HG02973 (cell line): ENCODE results near the gene RAET1L.
"Not testable (repeated sequence)": the region's sequence is repeated elsewhere in the genome, so short reads cannot be mapped to it uniquely, and the experiment has no call there.

Source experiments
- ATAC-seq: cut with Tn5 transposase; IDR thresholded peaks from one replicate; pipeline ENCODE4 v1.9.1; 2021; ENCODE audit warnings: moderate library complexity; ENCODE audit not compliant: unreplicated experiment

The RAET1L gene

DNA sequence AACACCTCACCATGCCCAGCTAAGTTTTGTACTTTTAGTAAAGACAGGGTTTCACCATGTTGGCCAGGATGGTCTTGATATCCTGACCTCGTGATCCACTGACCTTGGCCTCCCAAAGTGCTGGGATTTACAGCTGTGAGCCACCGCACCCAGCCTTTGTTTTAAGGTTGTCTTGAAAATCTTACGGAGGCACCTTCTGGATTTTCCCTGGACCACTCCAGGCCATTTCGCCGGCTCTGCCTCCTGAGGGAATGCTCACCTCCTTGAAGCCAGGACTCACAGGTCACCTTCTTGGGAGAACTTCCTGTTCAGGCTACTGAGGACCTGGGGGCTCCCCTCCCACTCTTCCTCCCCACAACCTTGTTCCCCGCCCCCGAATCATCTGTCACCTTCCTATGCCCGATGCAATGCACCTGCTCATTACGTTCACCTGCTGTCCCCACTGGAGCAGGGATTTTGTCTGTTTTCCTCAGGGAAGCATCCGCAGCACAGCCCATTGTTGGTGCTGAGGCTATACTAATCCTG lies 19.4 kb upstream of the RAET1L start:
- no peak for ATAC-seq

DNA sequence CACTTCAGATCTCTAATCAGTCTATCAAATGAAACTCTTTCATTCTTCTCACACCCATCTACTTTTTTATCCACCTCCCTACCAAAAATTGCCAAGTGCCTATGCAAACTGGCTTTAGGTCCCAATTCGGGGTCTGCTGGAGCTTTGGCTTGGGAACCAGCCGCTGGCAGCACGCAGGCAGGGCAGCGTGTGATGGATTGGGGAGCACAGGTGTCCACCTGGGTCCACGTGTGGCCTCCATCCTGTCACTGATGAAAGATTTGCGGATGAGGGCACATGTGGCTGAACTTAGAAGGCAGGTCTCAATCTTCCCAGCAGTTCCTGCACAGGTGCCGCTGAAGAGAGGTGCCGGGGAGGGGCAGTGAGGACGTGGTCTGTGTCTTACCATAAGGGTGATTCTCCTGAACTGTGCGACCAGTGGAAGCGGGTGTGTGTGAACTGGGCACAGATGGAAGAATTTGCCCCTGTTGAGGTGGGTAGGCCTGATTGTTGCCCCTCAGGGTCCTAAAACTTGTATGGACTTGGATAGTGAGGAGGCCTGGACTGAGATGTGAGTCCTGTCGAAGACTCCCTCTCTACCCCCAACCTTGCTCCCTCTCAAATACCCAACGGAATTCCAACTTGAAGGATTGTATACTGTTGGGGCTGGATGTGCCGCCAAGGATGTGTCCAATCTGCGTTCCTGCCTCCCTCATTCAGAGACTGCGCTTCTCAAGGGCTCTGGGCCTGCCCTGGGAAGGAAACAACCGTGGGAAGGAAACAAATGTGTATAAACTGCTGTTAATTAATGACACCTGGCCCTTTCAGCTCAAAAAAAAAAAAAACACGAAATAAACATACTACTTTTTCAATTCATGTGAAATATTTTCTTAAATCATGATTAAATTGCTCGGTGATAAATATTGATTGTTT lies 18.4 kb upstream of the RAET1L start:
- no peak for ATAC-seq

DNA sequence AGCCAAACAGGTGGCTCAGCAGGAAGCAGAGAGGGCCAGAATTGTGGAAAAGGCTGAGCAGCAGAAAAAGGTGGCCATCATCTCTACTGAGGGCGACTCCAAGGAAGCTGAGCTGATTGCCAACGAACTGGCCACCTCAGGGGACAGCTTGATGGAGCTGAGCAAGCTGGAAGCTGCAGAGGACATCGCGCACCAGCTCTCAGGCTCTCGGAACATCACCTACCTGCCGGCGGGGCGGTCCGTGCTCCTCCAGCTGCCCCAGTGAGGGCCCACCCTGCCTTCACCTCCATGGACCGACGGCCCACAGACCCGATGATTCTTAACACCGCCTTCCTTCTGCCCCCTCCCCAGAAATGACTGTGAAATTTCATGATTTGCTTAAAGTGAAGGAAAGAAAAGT lies 17.8 kb upstream of the RAET1L start:
- no peak for ATAC-seq

DNA sequence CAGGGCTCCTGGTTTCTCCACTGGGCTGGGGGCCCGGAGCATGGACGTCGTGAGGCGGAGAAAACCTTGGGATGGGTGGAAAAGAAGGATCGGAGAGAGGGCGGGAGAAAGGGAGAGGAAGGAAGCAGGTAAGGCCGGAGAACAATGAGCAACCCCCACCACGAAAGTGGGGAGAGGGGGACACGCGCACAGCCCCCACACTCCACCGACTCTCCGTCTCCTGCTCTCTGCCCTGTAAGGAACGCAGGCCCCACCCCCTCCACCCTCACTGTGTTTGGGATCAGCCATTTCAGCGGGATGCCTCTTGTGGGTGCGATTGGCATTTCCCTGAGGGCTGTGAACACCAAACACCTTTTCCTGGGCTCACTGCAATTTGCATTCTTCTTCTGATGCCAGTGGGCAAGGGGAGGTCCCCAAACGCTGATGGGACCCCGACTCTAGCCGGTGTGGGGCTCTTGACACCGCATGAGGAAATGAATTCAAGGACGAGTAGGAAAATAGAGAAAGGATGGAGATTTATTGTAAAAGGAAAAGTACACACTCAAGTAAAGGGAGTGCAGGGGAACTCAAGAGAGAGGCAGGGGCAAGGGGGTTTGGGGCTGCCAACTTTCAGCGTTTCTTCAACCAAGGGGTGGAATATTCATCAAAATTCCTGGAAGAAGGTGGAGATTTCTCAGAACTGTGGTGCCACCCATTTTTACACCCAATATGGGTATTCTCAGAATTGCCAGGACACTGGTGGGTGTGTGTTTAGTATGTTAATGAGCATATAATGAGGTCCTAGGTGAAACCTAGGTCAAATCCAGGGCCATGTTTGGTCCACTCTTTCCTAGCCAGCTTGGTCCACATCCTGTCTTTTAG lies 13.1 kb upstream of the RAET1L start:
- no peak for ATAC-seq

DNA sequence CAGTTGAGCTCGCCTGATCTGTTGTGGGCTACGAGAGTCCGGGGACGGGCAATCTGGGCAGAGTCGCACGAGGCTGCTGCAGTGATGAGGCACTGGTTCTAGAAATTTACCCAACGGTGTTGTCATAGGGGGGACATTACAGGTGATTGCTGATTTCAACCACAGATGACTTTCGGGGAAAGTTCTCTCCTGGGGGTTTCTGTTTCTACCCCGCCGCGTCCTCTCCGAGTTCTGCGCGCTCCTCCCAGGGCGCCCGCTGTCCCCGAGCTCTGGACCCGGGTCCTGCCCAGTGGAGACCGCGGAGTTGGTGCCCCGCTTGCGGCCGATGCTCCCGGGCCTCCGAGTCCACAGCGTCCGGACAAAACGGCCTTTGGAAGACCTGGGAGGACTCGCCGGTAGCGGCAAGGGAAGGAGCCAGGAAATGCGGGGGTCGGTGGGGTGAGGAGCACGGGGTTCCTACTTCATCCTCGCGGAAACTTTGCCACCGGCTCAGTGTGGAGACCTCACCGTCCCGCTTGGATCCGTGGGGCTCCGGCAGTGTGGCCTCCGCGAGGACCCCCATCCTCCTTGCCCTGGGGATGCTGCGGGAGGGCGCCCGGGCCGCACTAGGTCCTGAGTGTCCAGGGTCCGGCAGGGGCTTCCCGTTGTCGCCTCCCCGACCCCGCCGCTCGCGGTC lies 12.3 kb upstream of the RAET1L start:
- ATAC-seq: no peak

DNA sequence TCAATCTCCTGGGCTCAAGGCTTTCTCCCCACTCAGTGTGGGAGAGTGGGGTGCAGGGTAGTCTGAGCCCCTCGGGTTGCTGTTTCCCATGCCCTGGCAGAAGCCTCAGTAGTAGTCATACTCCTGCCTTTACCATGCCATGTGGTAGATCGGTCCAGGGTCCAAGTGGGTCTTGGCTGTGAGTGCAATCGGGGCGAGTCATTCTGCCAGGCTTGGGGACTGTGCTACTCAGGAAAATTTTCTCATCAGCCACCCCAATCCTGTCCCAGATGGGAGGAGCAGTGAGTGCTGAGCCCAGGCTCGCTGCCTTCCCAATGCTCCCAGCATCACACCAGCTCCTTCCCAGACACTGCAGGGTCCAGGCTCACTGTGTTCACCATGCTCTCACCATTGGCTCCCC lies 10.7 kb upstream of the RAET1L start:
- no peak for ATAC-seq

DNA sequence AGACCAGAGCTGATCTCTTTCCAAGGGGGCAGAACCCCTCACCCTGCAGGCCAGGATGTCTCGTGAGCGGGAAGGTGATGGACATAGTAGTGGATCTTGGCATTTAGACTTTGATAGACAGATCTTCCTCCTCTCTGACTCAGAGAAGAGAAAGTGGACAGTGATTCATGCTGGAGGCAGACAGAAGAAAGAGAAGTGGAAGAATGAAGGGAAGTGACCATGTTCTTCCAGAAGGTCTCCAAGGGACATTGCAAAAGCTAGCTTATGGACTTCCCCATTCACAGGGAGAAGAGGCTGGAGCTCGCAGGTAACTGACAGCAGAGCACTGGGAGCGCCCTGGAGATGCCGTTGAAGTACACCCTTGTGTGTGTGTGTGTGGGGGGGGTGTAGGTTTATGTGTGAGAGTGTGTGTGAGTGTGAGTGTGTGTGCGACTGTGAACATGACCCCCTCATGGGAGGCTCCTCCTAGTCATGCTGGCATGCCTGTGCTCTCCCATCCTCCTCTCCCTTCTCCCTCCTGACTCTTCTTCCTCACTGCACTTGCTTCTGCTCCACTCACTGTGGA lies 8.0 kb upstream of the RAET1L start:
- ATAC-seq: no peak

DNA sequence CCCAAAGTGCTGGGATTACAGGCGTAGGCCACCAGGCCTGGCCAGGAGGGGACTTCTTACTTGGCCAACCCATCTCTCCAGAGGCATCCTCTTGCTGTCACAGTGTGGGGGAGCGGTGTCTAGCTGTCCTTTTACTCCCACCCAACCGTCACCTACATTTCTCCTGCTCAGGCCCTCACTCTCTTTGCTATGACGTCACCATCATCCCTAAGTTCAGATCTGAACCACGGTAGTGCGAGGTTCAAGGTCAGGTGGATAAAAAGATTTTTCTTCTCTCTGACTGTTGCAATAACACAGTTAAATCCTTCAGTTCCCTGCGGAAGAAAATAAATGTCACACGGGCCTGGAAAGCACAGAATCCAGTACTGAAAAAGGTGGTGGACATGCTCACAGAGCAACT lies 7.3 kb upstream of the RAET1L start:
- no peak for ATAC-seq

DNA sequence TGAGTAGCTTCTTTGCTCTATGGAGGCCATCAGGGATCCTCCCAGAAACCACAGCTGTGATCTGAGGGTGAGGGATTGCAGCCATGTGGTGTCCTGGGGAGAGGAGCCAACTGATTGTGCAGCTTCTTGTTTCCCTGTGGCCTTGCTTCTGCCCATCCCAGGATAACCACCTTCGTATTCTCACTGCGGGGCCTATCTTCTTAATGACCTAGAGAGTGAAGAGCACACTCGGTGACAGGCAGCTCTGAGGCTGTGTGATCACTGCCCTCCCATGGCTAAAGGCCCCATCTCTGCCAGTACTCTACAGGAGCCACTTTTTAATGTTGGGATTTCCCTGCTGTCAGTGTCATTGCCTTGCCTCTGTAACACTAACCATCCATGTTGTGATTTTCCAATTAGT lies 5.3 kb upstream of the RAET1L start:
- ATAC-seq: no peak

DNA sequence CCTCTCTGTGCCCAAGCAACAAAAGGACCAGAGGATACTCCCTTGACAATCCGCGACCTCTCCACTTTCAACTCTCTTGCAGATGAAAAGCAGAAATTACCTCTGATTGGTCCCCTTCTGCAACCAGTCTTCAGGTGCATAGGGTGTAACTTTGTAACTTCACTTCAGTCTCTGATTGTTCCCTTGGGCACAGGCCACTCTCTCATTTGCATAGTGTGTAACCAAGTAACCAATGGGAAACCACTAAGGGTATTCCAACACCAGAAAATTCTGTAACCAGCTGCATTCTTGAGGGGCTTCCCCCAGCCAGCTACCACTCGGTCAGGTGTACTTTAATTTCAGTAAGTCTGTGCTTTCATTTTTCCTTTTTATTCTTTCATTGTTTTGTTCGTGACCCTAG lies 4.4 kb upstream of the RAET1L start:
- ATAC-seq: no peak

DNA sequence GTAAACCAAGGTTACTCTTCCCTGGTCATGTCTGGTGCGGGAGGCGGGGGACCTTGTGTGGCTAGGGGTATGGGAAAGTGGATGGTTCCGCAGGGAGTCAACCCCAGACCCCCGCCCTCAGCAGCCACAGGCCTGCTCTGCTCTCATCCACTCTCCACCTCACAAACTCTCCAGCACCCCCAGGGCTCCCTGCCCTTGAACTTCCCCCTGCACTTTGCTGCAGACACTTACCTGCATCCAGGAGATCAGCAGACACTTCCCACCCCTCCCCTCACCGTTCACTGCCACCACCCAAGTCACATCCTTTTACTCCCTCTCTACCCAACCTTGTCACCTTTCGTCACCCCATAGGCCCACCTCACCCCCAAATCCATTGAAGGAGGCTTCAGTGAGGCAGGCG lies 3.9 kb upstream of the RAET1L start:
- no peak for ATAC-seq

DNA sequence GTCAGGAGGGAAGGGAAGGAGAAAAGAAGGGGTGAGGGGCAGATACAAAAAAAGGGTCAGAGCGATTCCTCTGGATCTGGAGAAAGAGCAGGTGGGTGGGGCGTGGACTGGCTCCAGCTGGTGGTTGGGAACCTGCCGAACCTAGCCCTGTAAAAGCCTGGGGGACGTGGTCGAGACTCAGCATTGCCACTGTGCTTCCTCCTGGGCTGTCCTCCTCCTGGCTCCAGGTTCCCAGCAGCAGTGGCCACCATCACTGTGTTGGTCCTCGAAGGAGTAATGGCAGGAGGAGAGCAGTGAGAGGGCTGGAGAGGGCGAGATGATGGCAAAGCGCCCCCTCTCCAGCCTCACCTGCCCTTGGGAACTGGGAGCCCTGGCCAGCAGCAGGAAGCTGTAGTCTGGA lies 3.5 kb upstream of the RAET1L start:
- ATAC-seq: no peak

DNA sequence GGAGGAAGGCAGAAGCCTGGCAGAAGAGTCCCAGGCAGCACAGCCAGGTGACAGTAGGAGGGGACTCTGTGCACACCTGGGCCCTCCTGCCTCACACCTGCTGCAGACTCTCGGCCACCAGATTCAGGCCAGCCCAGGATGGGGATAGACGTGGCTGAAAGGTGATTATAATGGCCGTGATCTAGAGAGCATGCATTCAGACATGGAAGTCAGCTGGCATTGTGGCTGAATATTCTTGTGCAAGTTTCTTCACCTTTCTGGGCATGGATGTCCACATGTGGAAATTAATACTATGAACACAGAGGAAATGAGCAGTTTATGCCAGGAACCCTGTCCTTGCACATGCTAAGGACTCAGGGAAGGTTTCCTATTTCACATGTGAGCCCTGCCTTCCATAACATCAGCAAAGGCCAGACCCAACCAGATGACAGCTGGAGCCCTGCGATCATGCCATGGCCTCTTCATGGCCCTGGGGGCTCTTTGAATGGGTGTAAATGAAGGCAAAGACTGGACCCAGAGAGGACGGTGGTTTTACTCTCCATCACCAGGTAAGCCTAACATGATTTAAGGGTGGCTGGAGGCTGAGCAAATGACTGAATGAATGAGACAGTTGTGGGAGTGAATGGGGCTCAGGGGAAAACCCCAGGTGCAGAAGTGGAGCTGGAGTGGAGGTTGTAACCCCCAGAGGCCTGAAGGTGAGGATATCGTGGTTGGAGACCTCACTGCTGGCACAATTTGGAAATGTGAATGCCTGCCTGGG lies 2.7 kb upstream of the RAET1L start:
- ATAC-seq: no peak

DNA sequence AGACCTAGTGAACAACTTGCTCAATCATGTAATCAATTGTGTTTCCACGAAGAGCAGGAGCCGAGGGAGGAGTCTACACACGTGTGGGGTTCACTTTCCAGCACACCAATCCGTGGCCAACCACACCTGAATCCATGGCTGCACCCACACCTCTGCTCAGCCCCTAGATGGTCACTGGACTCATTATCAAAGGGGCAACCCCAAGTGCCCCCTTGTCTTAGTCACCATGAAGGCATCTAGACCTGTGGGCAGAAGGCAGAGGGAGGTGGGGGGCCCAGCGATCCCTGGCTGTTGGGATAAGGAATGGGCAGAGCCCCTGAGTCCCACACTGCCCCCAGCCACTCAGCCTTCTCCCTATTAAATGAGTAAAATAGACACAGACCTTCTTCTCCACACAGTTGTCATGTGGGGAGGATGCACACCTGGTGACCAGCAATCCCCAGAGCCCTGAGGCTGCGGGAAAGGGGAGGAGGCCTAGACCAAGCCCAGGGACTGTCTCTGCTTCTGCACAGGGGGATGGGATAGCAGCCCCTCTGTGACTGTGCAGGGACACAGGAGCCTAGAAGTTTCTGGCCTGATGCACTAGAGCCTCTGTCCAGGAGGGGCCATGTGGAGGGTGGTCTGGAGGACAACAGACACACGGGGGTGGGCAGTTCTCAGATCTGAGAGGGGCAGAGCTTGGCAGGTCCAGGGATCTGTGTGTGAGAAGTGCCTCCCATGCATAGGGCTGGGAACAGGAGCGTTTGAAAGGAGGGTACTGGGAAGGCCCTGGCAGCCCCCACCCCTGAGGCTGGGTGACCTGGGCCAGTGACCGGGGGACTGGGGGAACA lies 1.9 kb upstream of the RAET1L start:
- no peak for ATAC-seq

DNA sequence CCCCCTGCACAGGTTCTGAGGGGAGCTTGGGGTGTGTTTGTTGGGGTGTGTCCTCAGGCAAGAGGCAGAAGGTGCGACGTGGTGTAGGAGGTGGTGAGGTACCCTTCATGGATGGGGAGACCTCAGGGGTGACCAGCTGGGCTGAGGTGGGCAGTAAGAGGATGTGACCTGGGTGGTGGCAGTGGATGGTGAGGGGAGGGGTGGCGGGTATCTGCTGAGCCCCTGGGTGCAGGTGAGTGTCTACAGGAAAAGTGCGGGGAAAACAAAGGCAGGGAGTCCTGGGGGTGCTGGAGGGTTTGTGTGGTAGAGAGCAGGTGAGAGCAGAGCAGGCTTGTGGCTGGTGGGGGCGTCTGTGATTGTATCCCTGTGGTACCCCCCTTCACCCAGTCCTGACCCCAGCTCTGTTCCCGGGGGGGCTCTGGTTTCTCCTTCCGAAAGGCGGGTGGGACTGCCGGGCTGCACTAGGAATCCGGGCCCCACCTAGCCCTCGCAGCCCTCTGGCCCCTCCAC lies 631 bp downstream of the RAET1L start:
- ATAC-seq: no peak

DNA sequence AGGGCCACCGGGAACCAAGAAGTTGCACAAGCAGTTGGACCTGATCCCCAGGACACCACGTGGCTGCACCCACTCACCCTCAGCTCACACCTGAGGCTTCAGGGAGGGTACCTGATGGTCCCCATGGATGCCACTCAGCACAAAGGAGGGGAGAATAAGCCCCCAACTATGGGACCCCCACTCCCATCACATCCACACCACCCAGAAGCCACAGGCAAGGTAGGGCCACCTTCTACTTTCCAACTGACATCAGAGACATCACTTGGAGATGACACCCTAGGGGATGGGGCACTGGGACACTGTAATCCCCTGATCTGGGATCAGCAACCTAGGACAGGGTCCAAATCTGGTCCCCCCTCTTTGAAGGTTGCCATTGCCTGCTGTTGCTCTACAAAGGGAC lies 1.3 kb downstream of the RAET1L start:
- not testable (repeated sequence) for ATAC-seq

DNA sequence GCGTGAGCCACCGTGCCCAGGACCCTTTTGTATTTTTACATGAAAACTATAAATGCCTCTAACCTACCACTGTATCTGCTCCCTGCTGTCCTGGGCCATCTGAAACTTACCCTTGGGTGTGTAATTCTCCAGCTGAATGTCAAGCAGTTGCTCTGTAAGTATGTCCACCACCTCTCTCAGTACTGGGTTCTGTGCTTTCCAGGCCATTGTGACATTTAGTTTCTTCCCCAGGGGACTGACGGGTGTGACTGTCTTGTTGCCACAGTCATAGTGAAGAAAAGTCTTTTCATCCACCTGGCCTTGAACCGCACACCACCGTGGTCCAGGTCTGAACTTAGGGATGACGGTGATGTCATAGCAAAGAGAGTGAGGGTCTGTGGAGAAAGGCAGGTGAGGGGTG lies 3.5 kb downstream of the RAET1L start:
- not testable (repeated sequence) for ATAC-seq

DNA sequence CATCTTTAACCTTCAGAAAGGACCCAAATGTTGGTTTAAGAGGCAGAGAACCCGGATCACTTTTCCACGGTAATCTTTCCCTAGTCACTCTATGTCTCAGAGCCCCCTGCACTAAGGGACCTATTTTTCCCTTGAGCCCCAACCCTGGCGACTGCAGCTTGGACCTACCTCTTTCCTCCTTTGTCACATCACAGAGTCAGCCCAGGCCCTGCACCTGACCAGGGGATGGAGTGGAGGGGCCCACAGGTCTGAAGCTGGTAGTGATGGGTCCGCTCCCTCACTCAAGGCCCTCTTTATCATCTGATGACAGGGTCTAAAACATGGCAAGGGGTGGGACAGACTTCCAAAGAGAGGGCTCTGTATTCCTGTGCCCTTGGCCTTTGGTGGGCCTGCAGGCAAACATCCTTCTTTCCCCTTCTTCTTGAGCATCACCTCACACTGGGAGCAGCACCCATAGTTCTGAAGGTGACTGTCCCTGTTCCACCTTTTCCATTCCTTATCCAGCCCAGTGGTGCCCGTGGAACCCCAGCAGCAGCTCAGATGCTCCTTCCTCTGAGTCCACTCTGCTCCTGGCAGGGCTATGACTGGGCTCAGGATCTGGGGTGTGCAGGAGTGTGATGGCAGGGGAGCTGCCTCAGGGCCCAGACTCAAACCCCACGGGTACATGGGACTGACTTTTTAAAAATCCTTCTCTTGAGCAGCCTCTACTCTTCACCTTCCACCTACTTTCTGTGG lies 6.3 kb downstream of the RAET1L start:
- no peak for ATAC-seq

DNA sequence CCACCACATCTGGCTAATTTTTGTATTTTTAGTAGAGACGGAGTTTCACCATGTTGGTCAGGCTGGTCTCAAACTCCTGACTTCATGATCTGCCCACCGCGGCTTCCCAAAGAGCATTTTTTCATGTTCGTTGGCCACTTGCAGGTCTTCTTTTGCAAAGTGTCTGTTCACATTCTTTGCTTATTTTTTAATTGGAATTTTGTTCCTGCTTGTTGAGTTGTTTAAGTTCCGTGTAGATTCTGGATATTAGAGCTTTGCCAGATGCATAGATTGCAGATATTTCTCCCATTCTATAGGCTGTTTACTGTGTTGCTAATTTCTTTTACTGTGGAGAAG lies 8.2 kb downstream of the RAET1L start:
- ATAC-seq: not testable (repeated sequence)
